Measurements from ENCODE around the gene PRMT3. TPM values are rescaled to one million over a fixed set of nuclear protein-coding genes. Genes with fewer than 3 reads are reported as not detected.
"Not testable (repeated sequence)": the region's sequence is repeated elsewhere in the genome, so short reads cannot be mapped to it uniquely, and the experiment has no call there.

The PRMT3 gene
- total RNA-seq, 1 experiment from 2014 or later = 31.4 TPM

- ChIA-PET CTCF (interaction anchor here (1.2 kb wide), 2 partner anchors 122 to 130 kb away, joined by 3 to 4 read pairs; no protein-coding TSS in a partner anchor), POLR2A (no interaction called here)
- TF ChIP-seq ZNF219 (CRISPR knock-in tag; IDR thresholded peaks at IDR 0.05; ENCODE audit: borderline replicate concordance) = no peak
- TF ChIP-seq MLX (CRISPR knock-in tag; IDR thresholded peaks at IDR 0.05) = no peak
- TF ChIP-seq JUN (CRISPR knock-in tag; IDR thresholded peaks at IDR 0.05) = no peak
- TF ChIP-seq CREM (CRISPR knock-in tag; IDR thresholded peaks at IDR 0.05) = no peak
- no peak for TF ChIP-seq ETV6 (CRISPR knock-in tag; IDR thresholded peaks at IDR 0.05)
- DNase-seq (ENCODE audit: low spot score) (no peak), ATAC-seq (no peak)
- Mint-ChIP-seq H3K27ac (no peak overlapping the region), H3K4me1 (peaks cover 27% of the 10 kb centered on the region), H3K27me3 (ENCODE audit: low read depth) (no peaks in the 10 kb centered on the region), H3K9me3 (peaks cover 15% of the 10 kb centered on the region), H3K4me3 (no peak overlapping the region), H3K36me3 (peaks cover 21% of the 10 kb centered on the region)
Measured at GRCh38 chr11:20479513-20479912, 92.0 kb downstream of the PRMT3 start.

- no peaks in the 10 kb centered on the region for H3K27me3 Mint-ChIP-seq (ENCODE audit: low read depth)
- no peak overlapping the region for H3K27ac Mint-ChIP-seq
- H3K4me1 Mint-ChIP-seq = 0 out of 2 replicates have a peak, but pooled peaks cover 2% of the 10 kb centered on the region
- no peak for ATAC-seq
- POLR2A ChIA-PET = no interaction called here
- CTCF ChIA-PET = no interaction called here
- H3K4me3 Mint-ChIP-seq = no peak overlapping the region
- DNase-seq (ENCODE audit: low spot score) = no peak
- peaks cover 29% of the 10 kb centered on the region for H3K9me3 Mint-ChIP-seq
- TF ChIP-seq STAT6 (CRISPR knock-in tag; conservative IDR thresholded peaks at IDR 0.05; ENCODE audit: low read depth) = no peak
- H3K36me3 Mint-ChIP-seq = peaks cover 27% of the 10 kb centered on the region
Measured at GRCh38 chr11:20483931-20484330, 96.4 kb downstream of the PRMT3 start.

GRCh38 chr11:20484416-20484815 lies 96.9 kb downstream of the PRMT3 start:
- H3K4me3 Mint-ChIP-seq; H3K4me1 Mint-ChIP-seq; CTCF ChIA-PET; H3K27ac Mint-ChIP-seq; H3K27me3 Mint-ChIP-seq (ENCODE audit: low read depth); POLR2A ChIA-PET; DNase-seq (ENCODE audit: low spot score); ATAC-seq: not testable (repeated sequence)
- Mint-ChIP-seq H3K36me3 (peaks cover 27% of the 10 kb centered on the region), H3K9me3 (peaks cover 29% of the 10 kb centered on the region)

GRCh38 chr11:20488352-20488751 lies 100.8 kb downstream of the PRMT3 start:
- no peaks in the 10 kb centered on the region for H3K27me3 Mint-ChIP-seq (ENCODE audit: low read depth)
- H3K36me3 Mint-ChIP-seq = peaks cover 18% of the 10 kb centered on the region
- no peak for TF ChIP-seq ZNF138 (CRISPR knock-in tag; conservative IDR thresholded peaks at IDR 0.05)
- H3K4me1 Mint-ChIP-seq = peaks cover 11% of the 10 kb centered on the region
- H3K27ac Mint-ChIP-seq = no peak overlapping the region
- ChIA-PET CTCF (no interaction called here), POLR2A (no interaction called here)
- no peak overlapping the region for H3K4me3 Mint-ChIP-seq
- ATAC-seq (no peak), DNase-seq (ENCODE audit: low spot score) (no peak)
- peaks cover 26% of the 10 kb centered on the region for H3K9me3 Mint-ChIP-seq

GRCh38 chr11:20489948-20490347 lies 102.4 kb downstream of the PRMT3 start:
- POLR2A ChIA-PET = no interaction called here
- TF ChIP-seq PRDM15 (CRISPR knock-in tag; IDR thresholded peaks at IDR 0.05) = no peak
- TF ChIP-seq CTCF (IDR thresholded peaks at IDR 0.05) = no peak
- TF ChIP-seq EMX1 (CRISPR knock-in tag; IDR thresholded peaks at IDR 0.05) = no peak
- no peak for TF ChIP-seq MYBL2 (CRISPR knock-in tag; IDR thresholded peaks at IDR 0.05)
- TF ChIP-seq OVOL2 (CRISPR knock-in tag; IDR thresholded peaks at IDR 0.05; ENCODE audit: borderline replicate concordance) = no peak
- TF ChIP-seq NFATC4 (CRISPR knock-in tag; IDR thresholded peaks at IDR 0.05) = no peak
- no peak for TF ChIP-seq ETV6 (CRISPR knock-in tag; IDR thresholded peaks at IDR 0.05)
- no peak for TF ChIP-seq ERG (CRISPR knock-in tag; IDR thresholded peaks at IDR 0.05)
- TF ChIP-seq RELA (CRISPR knock-in tag; IDR thresholded peaks at IDR 0.05; ENCODE audit: borderline replicate concordance) = no peak
- TF ChIP-seq ZMAT4 (CRISPR knock-in tag; IDR thresholded peaks at IDR 0.05) = no peak
- no peak for TF ChIP-seq NFE2L1 (CRISPR knock-in tag; IDR thresholded peaks at IDR 0.05)

More at GRCh38 chr11:20489948-20490347, 102.4 kb downstream of the PRMT3 start:
- H3K27me3 Mint-ChIP-seq (ENCODE audit: low read depth) = no peaks in the 10 kb centered on the region
- DNase-seq (ENCODE audit: low spot score) (no peak), ATAC-seq (no peak)
- no peak overlapping the region for H3K4me3 Mint-ChIP-seq
- peaks cover 11% of the 10 kb centered on the region for H3K4me1 Mint-ChIP-seq
- H3K9me3 Mint-ChIP-seq = peaks cover 10% of the 10 kb centered on the region
- peaks cover 2% of the 10 kb centered on the region for H3K36me3 Mint-ChIP-seq
- no peak overlapping the region for H3K27ac Mint-ChIP-seq
- CTCF ChIA-PET = no interaction called here

Data from WTC11 (cell line).